ENCODE measurements around the gene AGPAT1.
"Not testable (repeated sequence)": the region's sequence is repeated elsewhere in the genome, so short reads cannot be mapped to it uniquely, and the experiment has no call there.

Gene AGPAT1

DNA sequence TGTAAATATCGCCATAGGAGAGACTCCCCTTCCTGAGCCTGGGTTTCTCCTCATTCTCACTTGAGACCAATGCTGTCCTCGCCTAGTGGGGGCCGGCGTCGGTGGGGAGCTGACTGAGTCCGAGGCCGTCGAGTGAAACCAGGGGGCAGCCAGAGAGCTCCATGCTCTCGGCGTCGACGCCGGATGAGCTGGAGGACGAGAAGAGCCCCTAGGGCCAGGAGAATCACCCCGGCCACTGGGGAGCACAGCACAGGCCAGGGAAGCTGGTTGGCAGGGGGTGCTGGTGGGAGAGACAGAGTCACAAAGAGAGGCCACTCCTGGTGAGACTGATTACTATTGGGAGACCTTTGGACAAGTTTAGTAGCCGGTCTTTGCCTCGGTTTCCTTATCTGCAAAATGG, 23.0 kb upstream of the AGPAT1 start:
- DNase-seq (ENCODE audit: low read depth), result no peak

- no peak for DNase-seq (ENCODE audit: low read depth)
Measured at GRCh38 chr6:32198345-32198696, 22.4 kb upstream of the AGPAT1 start.

GRCh38 chr6:32196682-32197616, 21.1 kb upstream of the AGPAT1 start:
- DNase-seq (ENCODE audit: low read depth), result no peak

- DNase-seq (ENCODE audit: low read depth), result peak; percentile 58
Measured at GRCh38 chr6:32195902-32196681, 20.2 kb upstream of the AGPAT1 start.

GRCh38 chr6:32195652-32195901, 19.7 kb upstream of the AGPAT1 start:
- peak; percentile 99 for DNase-seq (ENCODE audit: low read depth)

DNA sequence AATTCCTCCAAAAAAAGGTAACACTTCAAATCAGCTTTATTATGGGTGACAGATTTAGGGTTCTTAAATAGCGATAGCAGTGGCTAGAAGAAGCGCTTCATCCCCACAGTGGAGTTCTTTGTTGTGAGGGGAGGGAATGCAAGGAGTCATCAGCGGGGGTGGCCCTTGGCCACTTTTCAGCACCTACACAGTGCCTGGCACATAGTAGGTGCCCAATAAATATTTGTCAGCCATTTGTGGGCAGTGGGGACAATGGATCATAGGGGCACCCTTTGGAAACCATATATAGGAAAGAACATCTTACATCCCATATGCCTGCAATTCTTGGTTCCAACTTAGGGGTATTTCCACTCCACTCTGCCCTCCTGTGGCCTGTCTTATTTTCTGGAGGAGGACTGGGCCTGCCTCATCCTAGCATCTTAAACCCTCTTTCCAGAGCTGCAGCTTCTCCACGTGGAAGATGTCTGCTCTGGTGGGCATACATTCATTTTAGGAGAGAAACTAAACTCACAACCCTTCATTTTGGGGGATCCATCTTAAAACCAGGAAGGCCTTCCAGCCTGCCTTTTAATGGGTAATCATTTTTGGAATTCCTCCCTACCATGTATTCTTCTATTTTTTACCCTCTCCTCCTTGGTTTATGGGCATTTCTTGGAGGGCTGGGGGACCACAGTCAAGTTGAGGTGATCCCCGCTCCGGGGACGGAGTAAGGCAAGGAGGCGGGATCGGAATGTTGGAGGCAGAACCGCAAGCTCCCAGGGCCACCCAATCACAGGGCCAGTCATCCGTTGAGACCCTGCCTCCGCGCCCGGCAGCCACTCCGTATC, 19.2 kb upstream of the AGPAT1 start:
- DNase-seq (ENCODE audit: low read depth), result peak; percentile 49

DNA sequence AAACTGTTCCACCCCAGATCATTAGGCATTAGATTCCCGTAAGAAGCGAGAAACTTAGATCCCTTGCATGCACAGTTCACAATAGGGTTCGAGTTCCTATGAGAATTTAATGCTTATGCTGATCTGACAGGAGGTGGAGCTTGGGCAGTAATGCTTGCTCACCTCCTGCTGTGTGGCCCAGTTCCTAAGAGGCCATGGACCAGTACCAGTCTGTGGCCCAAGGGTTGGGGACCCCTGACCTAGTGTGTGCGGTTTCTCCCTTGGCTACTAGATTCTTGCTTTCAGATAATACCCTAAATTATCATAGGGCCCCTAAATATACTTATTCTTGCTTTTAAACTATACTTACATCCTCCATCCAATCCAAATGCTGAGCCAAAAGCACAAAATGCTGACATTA, 18.5 kb upstream of the AGPAT1 start:
- DNase-seq (ENCODE audit: low read depth), result no peak

DNA sequence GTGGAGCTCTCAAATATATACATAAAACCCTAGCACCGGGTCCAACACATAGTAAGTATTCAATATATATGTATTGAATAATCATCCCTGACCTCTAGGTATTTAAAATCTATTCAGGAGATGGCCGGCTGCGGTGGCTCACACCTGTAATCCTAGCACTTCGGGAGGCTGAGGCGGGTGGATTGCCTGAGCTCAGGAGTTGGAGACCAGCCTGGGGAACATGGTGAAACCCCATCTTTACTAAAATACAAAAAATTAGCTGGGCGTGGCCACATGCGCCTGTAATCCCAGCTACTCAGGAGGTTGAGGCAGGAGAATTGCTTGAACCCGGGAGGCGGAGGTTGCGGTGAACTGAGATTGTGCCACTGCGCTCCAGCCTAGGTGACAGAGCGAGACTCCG, 17.2 kb upstream of the AGPAT1 start:
- DNase-seq (ENCODE audit: low read depth), result not testable (repeated sequence)

GRCh38 chr6:32192608-32193039, 16.7 kb upstream of the AGPAT1 start, which contains the start of gene GPSM3:
GPSM3 (minus strand) TSS chr6:32192643; CDS start chr6:32192513, 130 bp downstream.
- DNase-seq (ENCODE audit: low read depth), result no peak

DNA sequence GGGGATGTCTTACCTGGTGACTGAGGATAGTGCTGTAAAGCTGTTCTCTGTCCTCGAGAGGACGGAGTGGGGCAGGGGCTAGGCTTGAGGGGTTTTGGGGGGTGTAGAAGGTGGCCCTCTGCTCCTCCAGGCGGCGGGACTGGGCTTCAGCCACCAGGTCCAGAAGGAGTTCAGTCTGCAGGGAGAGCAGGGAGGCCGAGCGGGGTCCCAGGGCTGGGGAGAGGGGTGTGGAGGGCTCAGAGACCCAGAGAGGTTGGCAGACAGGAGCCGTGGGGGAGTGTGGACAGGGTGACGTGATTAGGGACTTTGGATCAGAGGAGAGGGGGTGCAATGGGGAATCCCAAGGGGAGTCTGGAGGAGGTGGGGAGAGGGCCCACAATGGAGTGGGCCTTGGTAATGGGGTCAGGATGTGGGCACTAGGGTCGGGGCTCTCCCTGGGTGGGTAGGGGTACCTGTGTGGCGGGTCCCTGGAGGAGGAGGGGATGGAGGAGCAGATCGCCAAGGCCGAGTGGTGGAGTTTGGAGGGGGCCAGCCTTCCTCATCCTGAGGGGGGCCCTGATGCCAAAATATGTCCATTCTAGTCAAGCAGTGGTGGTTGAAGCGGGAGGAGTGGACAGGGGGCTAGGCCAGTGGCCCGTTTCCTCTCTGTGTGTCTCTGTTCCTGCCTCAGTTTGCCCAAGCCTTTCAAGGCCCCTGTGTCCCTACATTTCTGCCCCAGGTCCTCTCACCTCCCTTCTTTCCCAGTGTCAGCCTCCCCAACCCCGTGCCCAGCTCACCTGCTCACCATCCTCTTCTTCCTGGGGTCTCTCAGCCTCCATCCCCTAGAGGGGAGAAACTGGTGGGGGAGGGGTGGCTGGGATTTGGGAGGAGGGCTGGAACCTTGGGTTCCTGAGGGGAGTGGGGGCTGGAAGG, 16.1 kb upstream of the AGPAT1 start:
- no peak for DNase-seq (ENCODE audit: low read depth)

GRCh38 chr6:32190911-32191677, 15.2 kb upstream of the AGPAT1 start:
- DNase-seq (ENCODE audit: low read depth), result no peak

- peak; percentile 84 for DNase-seq (ENCODE audit: low read depth)
Measured at GRCh38 chr6:32190054-32190851, 14.4 kb upstream of the AGPAT1 start, which contains the start of gene PBX2. PBX2 (minus strand) TSS chr6:32190202; CDS start chr6:32189915, 287 bp downstream.

GRCh38 chr6:32189742-32190053, 13.8 kb upstream of the AGPAT1 start:
- no peak for DNase-seq (ENCODE audit: low read depth)

DNA sequence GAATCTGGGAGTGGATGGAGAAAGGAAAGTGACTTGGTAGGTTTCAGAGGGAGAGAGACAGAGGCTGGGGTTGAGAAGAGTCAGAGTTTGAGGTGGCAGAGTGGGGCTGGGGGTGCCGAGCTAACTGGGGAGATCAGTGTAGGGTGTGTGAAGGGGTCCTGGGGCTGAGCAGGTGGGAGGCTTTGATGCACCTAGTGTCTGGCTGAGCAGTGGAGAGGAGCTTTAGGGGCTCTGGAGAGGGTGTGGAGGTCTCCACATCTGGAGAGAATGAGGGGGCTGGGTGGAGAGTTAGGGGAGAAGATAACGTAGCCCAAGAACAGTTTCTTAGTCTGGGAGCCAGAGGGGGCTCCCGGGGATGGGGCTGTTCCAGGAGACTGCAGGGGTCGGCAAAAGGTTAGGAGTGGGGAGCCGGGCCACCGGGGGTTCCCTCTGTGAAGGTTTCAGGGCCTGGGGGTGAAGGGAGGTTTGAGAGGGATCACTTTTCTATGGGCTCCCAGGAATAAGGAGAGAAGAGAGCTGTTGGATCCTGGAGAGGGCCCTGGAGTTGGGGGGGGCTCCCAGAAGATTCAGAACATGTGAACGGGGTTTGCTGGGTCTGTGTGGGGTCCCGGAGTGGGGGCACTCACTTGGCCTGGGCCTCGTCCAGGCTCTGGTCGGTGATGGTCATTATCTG, 13.3 kb upstream of the AGPAT1 start:
- DNase-seq (ENCODE audit: low read depth), result no peak

DNA sequence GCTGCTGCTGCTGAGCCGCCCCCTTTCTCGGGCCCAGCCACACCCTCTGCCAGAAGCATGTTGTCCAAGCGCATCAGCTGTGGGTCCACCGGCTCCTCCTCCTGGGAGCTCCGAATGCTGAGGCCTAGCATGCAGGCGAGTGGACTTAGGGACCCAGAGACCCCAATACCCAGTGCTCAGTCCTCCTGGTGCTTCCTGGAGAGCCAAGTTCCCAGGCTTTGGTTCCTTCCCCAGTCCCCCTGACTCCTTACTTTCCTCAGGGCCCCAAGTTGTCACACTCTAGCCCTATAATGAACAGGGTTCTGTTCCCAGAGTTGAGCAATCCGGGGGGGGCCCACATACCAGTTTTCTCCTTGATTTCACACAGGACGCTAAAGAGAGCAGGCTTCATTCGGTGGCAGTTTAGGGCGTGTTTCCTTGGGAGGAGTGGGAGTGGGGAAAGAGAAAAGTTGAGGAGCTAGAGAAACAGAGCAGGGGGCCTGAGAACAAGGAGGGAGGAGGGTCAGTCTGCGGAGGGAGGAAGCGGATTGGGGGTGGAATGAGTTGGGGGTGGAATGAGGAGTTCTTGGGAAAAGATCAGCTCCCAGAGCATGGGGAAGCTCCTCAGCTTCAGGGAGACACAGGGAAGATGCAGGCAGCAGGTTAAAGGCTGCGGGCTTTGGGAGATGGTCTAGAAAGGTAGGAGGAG, 12.6 kb upstream of the AGPAT1 start:
- no peak for DNase-seq (ENCODE audit: low read depth)

DNA sequence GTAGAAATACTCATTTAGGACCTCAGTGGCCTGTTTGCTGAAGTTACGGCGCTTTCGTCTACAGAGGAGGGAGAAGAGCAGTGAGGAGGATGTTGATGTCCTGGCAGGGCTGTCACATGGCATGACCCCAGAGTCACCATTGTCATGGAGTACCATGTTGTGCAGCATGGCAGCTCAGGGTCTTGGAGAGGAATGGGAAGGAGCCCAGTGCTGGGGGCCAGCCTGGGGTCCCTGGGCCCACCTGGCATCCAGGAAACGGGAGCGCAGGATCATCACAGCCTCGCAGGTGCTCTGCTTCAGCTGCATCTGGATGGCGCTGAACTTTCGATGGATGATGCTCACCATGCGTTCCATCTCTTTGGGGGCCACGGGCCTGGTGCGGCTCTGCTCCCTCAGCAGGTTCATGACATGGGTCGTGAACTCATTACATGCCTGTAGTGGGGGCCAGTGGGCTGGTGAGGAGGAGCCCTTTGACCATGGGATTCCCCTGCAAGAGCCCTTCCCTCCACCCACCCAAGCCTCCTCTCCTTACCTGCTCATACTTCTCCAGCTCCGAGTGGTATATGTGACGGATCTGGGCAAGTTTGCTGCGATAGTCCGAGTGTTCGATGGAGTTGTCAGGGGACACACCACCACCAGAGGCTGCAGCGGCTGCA, 12.0 kb upstream of the AGPAT1 start:
- not testable (repeated sequence) for DNase-seq (ENCODE audit: low read depth)

DNA sequence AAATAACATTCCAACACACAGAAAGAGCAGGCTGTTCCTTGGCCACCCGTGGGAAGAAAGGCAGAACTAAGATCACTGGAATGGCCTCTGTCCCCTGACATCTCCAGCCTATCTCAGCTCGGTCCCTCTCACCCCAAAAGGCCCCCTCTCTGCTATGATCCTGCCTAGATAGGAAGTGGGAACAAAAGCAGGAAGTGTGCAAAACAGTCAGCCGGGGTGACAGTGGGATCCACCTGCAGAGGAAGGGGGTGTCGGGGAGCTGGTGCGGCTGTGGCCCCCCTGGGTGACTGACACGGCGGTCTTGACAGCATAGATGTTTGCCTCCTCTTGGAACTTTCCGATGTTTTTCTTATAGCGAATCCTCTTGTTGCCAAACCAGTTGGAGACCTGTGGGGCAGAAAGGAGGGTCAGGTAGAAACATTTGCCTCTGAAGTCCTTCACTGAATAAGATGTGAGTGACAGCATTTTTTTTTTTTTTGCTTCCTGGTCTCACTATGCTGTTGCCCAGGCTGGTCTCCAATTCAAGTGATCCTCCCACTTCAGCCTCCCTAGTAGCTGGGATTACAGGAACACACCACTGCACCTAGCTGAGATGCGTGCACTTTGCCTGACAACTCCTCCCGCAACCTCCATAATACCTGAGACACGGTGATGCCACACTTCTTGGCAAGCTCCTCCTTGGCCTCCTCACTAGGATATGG, 11.3 kb upstream of the AGPAT1 start:
- DNase-seq (ENCODE audit: low read depth), result no peak
